PC-9 (cell line): Measurements from ENCODE around the gene TCEA2. TPM values are rescaled to one million over a fixed set of nuclear protein-coding genes. Genes with fewer than 3 reads are reported as not detected.

Source experiments
- BruUV-seq: library from RNA; stranded (reverse); fragments of 400-500 nt; replicated peaks from 2 replicates; lab custom pipeline; 2021; lab: Mats Ljungman, UMichigan
- CTCF ChIA-PET: fragments of 300-600 bp; sonication (Branson Sonifier 250); formaldehyde crosslinking; loops from one replicate; lab custom pipeline; 2022; ENCODE audit warnings: antibody characterized with exemption; lab: Charles Lee
- POLR2A ChIA-PET: fragments of 300-600 bp; sonication (Branson Sonifier 250); formaldehyde crosslinking; loops from one replicate; lab custom pipeline; 2022; ENCODE audit warnings: antibody characterized with exemption; ENCODE audit not compliant: unreplicated experiment; lab: Charles Lee
- DNase-seq, 2 experiments: peaks; one replicate each; pipeline versions ENCODE4 v3.0.0 to v3.0.0-alpha.2; 2015 to 2022; ENCODE audit warnings: mixed read lengths in 1 of 2
- H2AFZ ChIP-seq: fragments of 200-600 bp; sonication (generic); 2 replicates; pipeline ENCODE4 v1.8.1; 2017; ENCODE audit warnings: antibody characterized with exemption
- H3F3A ChIP-seq: fragments of 200-600 bp; sonication (generic); 2 replicates; pipeline ENCODE4 v1.8.1; 2017; ENCODE audit warnings: antibody characterized with exemption, mild to moderate bottlenecking, low read depth; ENCODE audit not compliant: insufficient read depth
- H3K27ac ChIP-seq: fragments of 200-600 bp; sonication (generic); 2 replicates; pipeline ENCODE4 v1.6.1; 2016; ENCODE audit warnings: mixed run types
- H3K27me3 ChIP-seq: fragments of 200-600 bp; sonication (generic); 2 replicates; pipeline ENCODE4 v1.6.1; 2016; ENCODE audit warnings: low read depth, mixed run types; ENCODE audit not compliant: insufficient read depth
- H3K36me3 ChIP-seq: fragments of 200-600 bp; sonication (generic); 2 replicates; pipeline ENCODE4 v1.6.1; 2016; ENCODE audit warnings: low read depth, mixed run types
- H3K4me1 ChIP-seq: fragments of 200-600 bp; sonication (generic); replicated peaks from 2 replicates; pipeline ENCODE4 v1.6.1; 2016; ENCODE audit warnings: mixed run types; ENCODE audit not compliant: insufficient read depth
- H3K4me2 ChIP-seq: fragments of 200-600 bp; sonication (generic); 2 replicates; pipeline ENCODE4 v1.6.1; 2017; ENCODE audit warnings: mixed run types
- H3K4me3 ChIP-seq: fragments of 200-600 bp; sonication (generic); 2 replicates; pipeline ENCODE4 v1.6.1; 2016; ENCODE audit warnings: mixed run types
- H3K79me2 ChIP-seq: fragments of 200-600 bp; sonication (generic); 2 replicates; pipeline ENCODE4 v1.6.1; 2017; ENCODE audit warnings: low read depth, mixed run types
- H3K9me2 ChIP-seq: fragments of 200-600 bp; sonication (generic); 2 replicates; pipeline ENCODE4 v1.8.1; 2017; ENCODE audit warnings: mild to moderate bottlenecking; ENCODE audit not compliant: insufficient read depth
- H3K9me3 ChIP-seq: fragments of 200-600 bp; sonication (generic); 2 replicates; pipeline ENCODE4 v1.8.1; 2016; ENCODE audit warnings: low read depth; ENCODE audit not compliant: insufficient read depth
- H4K20me1 ChIP-seq: fragments of 200-600 bp; sonication (generic); 2 replicates; pipeline ENCODE4 v1.8.1; 2017; ENCODE audit not compliant: insufficient read depth
- EZH2 ChIP-seq: fragments of 200-600 bp; sonication (generic); IDR thresholded peaks from 2 replicates; pipeline ENCODE4 v1.8.0; 2017; ENCODE audit warnings: antibody characterized with exemption, low read depth
- intact Hi-C: fragments of 100-400 bp; cut with micrococcal nuclease; formaldehyde crosslinking; loops from one replicate; pipeline ENCODE4 v1.10.0; 2022; ENCODE audit not compliant: unreplicated experiment
- total RNA-seq: library from RNA; stranded (reverse); gene quantifications from 2 replicates; pipeline ENCODE4 v1.2.3, GENCODE V29; 2021
- TF ChIP-seq, protein P1 (sequence below): fragments of 200-600 bp; sonication (generic); conservative IDR thresholded peaks from 2 replicates; pipeline ENCODE4 v1.6.1; 2017; ENCODE audit warnings: mixed run types, antibody characterized with exemption, mild to moderate bottlenecking, moderate library complexity

The TCEA2 gene
- total RNA-seq, 1 experiment from 2014 or later, result 100 TPM

DNA sequence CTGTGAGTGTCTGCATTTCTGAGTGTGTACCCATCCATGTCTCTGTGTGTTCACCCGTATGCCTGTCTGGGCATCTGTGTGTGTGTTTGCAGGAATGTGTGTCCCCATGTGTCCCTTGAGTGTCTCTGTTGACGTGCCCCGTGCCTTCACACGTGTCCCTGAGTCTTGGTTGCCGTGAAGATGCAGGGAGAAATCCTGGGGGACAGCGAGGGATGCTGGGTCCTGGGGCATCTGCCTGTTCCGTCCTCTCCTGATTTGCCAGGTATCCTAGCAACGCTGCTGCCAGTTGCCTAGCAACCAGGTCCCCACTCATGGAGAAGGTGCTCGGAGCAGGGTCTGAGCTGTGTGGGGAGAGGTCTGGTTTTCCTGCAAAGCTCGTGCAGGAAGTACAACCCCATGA lies 27.2 kb downstream of the TCEA2 start:
- Histone ChIP-seq H4K20me1 (no peaks in the 10 kb centered on the region; the same call in none of the 2 replicates), H3K27ac (no peak overlapping the region), H3K4me3 (no peak overlapping the region), H3K36me3 (no peaks in the 10 kb centered on the region), H3K9me2 (no peaks in the 10 kb centered on the region), H3K4me1 (no peaks in the 10 kb centered on the region), H3F3A (no peaks in the 10 kb centered on the region; the same call in 1 of the 2 replicates), H3K79me2 (no peaks in the 10 kb centered on the region), H3K4me2 (no peak overlapping the region), H3K9me3 (no peaks in the 10 kb centered on the region), H3K27me3 (peaks cover 30% of the 10 kb centered on the region), H2AFZ (no peak overlapping the region)
- no peak for DNase-seq
- ChIA-PET CTCF (no interaction called here), POLR2A (no interaction called here)
- intact Hi-C loops, result no loop called here
- BruUV-seq, result no TSS peak
- TF ChIP-seq, protein P1, sequence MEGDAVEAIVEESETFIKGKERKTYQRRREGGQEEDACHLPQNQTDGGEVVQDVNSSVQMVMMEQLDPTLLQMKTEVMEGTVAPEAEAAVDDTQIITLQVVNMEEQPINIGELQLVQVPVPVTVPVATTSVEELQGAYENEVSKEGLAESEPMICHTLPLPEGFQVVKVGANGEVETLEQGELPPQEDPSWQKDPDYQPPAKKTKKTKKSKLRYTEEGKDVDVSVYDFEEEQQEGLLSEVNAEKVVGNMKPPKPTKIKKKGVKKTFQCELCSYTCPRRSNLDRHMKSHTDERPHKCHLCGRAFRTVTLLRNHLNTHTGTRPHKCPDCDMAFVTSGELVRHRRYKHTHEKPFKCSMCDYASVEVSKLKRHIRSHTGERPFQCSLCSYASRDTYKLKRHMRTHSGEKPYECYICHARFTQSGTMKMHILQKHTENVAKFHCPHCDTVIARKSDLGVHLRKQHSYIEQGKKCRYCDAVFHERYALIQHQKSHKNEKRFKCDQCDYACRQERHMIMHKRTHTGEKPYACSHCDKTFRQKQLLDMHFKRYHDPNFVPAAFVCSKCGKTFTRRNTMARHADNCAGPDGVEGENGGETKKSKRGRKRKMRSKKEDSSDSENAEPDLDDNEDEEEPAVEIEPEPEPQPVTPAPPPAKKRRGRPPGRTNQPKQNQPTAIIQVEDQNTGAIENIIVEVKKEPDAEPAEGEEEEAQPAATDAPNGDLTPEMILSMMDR, result no peak
- TF ChIP-seq EZH2, result no peak

DNA sequence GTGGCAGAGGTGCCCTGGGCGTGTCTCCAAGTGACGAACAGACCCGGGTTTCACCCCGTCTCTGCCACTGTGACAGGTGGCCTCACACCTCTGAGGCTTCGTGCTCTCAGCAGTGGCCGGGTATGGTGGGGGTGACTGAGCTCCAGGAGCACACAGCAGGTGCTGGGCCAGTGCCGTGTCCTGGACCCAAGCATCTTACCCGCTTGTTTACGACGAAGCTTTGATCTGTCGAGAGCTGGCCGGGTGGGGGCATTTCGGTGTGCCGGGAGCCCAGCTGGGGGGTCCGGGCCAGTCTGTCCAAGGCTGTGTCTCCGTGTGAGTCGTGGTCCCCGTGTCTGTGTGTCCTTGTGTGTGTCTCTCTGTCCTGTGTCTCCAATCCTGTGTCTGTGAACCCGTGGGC lies 28.3 kb downstream of the TCEA2 start:
- H3K27ac ChIP-seq, result no peak overlapping the region
- no peaks in the 10 kb centered on the region for H3K9me2 ChIP-seq
- H3K27me3 ChIP-seq, result peaks cover 23% of the 10 kb centered on the region
- H3K36me3 ChIP-seq, result no peaks in the 10 kb centered on the region
- CTCF ChIA-PET, result no interaction called here
- POLR2A ChIA-PET, result no interaction called here
- H3K9me3 ChIP-seq, result no peaks in the 10 kb centered on the region
- H3F3A ChIP-seq, result no peaks in the 10 kb centered on the region
- no peaks in the 10 kb centered on the region for H3K4me1 ChIP-seq
- H3K4me3 ChIP-seq, result no peak overlapping the region
- no peaks in the 10 kb centered on the region for H3K79me2 ChIP-seq
- no peak overlapping the region for H2AFZ ChIP-seq
- H4K20me1 ChIP-seq, result no peaks in the 10 kb centered on the region; the same call in 1 of the 2 replicates
- no peak for DNase-seq
- BruUV-seq, result no TSS peak
- TF ChIP-seq, protein P1, result no peak
- no peak for TF ChIP-seq EZH2
- H3K4me2 ChIP-seq, result no peak overlapping the region
- intact Hi-C loops, result no loop called here

DNA sequence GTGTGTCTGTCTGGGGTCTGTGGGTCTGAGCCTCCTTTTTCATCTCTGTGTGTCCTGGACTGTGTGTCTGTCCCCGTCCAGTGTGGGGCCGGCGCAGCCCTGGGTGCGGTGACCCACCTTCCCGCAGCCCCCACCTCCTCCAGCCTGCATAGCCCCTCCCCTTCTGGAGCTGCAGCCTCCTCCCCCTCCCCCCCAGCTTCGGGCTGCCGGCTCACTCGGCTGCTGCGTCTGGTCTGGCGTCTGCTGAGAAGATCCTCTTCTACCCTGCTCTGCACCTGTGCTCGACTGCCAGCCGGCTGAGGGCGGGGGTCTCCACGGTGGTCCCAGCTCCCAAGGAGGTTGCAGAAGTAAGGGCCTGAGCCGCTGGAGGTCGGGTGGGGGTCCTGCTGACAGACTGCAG lies 28.8 kb downstream of the TCEA2 start:
- Histone ChIP-seq H3F3A (no peaks in the 10 kb centered on the region), H4K20me1 (no peaks in the 10 kb centered on the region; the same call in 1 of the 2 replicates), H3K9me2 (no peaks in the 10 kb centered on the region), H3K4me1 (no peaks in the 10 kb centered on the region), H2AFZ (no peak overlapping the region), H3K4me2 (no peak overlapping the region), H3K36me3 (no peaks in the 10 kb centered on the region), H3K4me3 (no peak overlapping the region), H3K9me3 (no peaks in the 10 kb centered on the region), H3K79me2 (no peaks in the 10 kb centered on the region), H3K27me3 (peaks cover 19% of the 10 kb centered on the region), H3K27ac (no peak overlapping the region)
- DNase-seq, result no peak
- TF ChIP-seq EZH2, result no peak
- TF ChIP-seq, protein P1, result no peak
- ChIA-PET CTCF (no interaction called here), POLR2A (no interaction called here)
- no TSS peak for BruUV-seq
- intact Hi-C loops, result no loop called here
